Measurements from ENCODE around the gene PUS3.

DNA sequence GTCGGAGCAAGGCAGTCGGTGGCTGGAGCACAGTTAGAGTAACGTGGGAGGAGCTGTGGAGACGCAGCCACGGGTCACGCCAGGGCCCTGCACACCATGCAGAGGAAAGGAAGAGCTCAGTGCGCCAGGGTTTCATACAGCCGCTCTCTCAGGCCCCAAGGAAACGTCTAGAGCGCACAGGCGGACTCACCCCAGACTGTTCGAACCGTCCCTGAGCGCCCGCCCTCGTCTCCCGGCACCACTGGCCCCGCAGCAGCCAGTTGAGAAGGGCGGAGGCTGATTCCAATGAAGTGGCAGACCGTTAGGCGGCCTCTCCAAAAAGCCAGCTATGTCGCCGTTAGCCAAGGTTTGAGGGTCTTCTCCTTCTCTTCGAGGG, 16.0 kb downstream of the PUS3 start:
- no peak for TF ChIP-seq ZNF292 (tag by site-specific recombination; IDR thresholded peaks at IDR 0.05; ENCODE audit: borderline replicate concordance, low read depth)
- TF ChIP-seq, protein P1, sequence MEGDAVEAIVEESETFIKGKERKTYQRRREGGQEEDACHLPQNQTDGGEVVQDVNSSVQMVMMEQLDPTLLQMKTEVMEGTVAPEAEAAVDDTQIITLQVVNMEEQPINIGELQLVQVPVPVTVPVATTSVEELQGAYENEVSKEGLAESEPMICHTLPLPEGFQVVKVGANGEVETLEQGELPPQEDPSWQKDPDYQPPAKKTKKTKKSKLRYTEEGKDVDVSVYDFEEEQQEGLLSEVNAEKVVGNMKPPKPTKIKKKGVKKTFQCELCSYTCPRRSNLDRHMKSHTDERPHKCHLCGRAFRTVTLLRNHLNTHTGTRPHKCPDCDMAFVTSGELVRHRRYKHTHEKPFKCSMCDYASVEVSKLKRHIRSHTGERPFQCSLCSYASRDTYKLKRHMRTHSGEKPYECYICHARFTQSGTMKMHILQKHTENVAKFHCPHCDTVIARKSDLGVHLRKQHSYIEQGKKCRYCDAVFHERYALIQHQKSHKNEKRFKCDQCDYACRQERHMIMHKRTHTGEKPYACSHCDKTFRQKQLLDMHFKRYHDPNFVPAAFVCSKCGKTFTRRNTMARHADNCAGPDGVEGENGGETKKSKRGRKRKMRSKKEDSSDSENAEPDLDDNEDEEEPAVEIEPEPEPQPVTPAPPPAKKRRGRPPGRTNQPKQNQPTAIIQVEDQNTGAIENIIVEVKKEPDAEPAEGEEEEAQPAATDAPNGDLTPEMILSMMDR (tag by site-specific recombination; IDR thresholded peaks at IDR 0.05) = no peak
- no peak for TF ChIP-seq ZNF138 (tag by site-specific recombination; IDR thresholded peaks at IDR 0.05; ENCODE audit: borderline replicate concordance)
- TF ChIP-seq ZNF501 (tag by site-specific recombination; IDR thresholded peaks at IDR 0.05) = no peak
- TF ChIP-seq, protein P2, sequence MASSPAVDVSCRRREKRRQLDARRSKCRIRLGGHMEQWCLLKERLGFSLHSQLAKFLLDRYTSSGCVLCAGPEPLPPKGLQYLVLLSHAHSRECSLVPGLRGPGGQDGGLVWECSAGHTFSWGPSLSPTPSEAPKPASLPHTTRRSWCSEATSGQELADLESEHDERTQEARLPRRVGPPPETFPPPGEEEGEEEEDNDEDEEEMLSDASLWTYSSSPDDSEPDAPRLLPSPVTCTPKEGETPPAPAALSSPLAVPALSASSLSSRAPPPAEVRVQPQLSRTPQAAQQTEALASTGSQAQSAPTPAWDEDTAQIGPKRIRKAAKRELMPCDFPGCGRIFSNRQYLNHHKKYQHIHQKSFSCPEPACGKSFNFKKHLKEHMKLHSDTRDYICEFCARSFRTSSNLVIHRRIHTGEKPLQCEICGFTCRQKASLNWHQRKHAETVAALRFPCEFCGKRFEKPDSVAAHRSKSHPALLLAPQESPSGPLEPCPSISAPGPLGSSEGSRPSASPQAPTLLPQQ (tag by site-specific recombination; IDR thresholded peaks at IDR 0.05) = no peak
- TF ChIP-seq BCL11B (tag by site-specific recombination; IDR thresholded peaks at IDR 0.05; ENCODE audit: low read depth) = no peak
- TF ChIP-seq ZNF341 (tag by site-specific recombination; IDR thresholded peaks at IDR 0.05; ENCODE audit: low read depth) = no peak
- TF ChIP-seq, protein P3, sequence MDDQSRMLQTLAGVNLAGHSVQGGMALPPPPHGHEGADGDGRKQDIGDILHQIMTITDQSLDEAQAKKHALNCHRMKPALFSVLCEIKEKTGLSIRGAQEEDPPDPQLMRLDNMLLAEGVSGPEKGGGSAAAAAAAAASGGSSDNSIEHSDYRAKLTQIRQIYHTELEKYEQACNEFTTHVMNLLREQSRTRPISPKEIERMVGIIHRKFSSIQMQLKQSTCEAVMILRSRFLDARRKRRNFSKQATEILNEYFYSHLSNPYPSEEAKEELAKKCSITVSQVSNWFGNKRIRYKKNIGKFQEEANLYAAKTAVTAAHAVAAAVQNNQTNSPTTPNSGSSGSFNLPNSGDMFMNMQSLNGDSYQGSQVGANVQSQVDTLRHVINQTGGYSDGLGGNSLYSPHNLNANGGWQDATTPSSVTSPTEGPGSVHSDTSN (CRISPR knock-in tag; IDR thresholded peaks at IDR 0.05) = no peak

All from HEK293 (cell line).